Measurements from ENCODE around the gene ING3.

GRCh38 chr7:120960714-120961113 is 10.1 kb downstream of the ING3 start:
- TF ChIP-seq EZH2 (IDR thresholded peaks at IDR 0.05; ENCODE audit: borderline replicate concordance, low read depth, low read length, poor library complexity, severe bottlenecking), result no peak
- TF ChIP-seq, protein P1, sequence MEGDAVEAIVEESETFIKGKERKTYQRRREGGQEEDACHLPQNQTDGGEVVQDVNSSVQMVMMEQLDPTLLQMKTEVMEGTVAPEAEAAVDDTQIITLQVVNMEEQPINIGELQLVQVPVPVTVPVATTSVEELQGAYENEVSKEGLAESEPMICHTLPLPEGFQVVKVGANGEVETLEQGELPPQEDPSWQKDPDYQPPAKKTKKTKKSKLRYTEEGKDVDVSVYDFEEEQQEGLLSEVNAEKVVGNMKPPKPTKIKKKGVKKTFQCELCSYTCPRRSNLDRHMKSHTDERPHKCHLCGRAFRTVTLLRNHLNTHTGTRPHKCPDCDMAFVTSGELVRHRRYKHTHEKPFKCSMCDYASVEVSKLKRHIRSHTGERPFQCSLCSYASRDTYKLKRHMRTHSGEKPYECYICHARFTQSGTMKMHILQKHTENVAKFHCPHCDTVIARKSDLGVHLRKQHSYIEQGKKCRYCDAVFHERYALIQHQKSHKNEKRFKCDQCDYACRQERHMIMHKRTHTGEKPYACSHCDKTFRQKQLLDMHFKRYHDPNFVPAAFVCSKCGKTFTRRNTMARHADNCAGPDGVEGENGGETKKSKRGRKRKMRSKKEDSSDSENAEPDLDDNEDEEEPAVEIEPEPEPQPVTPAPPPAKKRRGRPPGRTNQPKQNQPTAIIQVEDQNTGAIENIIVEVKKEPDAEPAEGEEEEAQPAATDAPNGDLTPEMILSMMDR (conservative IDR thresholded peaks at IDR 0.05; ENCODE audit: low read depth, low read length), result no peak
